Activated CD4-positive, alpha-beta T cell treated with anti-CD3 and anti-CD28 coated beads, Interleukin-2, amount 50 U/mL, for 48 hours (primary cell): ENCODE measurements around the gene MRPS24.
"Not testable (repeated sequence)": the region's sequence is repeated elsewhere in the genome, so short reads cannot be mapped to it uniquely, and the experiment has no call there.

Source experiments
- DNase-seq, 2 experiments: peaks; one replicate each; pipeline ENCODE4 v3.0.0-alpha.2; 2020

MRPS24 gene

DNA sequence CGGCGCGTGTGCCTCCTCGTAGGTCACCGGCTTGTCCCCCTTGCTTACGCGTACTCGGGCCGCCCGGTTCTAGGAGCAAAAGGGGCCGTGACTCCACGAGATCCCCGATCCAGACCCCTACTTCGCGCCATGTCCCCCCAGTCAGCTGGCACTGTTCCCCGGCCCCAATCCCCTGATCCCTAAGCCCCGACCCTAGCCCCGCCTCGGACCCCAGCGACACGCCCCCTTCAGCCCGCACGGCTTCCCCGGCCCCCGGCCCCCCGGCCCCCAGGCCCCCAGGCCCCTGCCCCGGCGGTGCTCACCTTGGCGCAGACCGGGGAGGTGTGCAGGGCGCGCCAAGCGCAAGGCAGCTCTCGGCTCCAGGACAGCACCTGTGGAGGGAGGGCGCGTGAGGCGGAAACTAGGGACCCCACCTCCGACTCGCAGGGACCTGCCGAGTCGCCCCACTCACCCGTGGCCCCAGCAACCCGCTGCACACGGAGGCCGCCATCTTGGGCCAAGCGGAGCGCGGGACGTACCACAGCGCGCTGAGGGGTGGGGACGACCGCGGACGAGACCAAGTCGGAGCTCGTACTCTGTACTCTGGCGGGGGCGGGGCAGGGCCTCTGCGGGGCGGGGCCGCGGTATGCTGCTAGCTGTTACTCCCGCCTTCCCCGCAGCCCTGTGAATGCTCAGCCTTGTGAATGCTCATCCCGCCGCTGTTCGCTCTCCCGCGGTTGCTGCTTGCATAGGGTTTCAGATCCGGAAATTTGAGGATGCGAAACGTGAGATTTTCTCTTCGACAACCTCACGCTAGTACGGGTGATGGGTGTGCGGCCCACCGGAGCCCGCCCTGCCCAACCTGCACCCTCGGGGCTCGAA, at the start of gene MRPS24:
TSS of gene MRPS24 (minus strand) at position 512 of the 861 bp plus-strand sequence. CDS start at position 490, 22 bp downstream.
- peak; percentile 96 to 98 for DNase-seq

GRCh38 chr7:43915907-43916306, 46.6 kb upstream of the MRPS24 start:
- no peak for DNase-seq

- no peak for DNase-seq
Observed at GRCh38 chr7:43914795-43915194, 45.5 kb upstream of the MRPS24 start.

GRCh38 chr7:43906331-43907010, 37.2 kb upstream of the MRPS24 start, which contains the start of gene URGCP:
TSS of gene URGCP (minus strand) at chr7:43906596. CDS start at chr7:43906575, 21 bp downstream.
- peak; percentile 55 to 64 for DNase-seq

DNA sequence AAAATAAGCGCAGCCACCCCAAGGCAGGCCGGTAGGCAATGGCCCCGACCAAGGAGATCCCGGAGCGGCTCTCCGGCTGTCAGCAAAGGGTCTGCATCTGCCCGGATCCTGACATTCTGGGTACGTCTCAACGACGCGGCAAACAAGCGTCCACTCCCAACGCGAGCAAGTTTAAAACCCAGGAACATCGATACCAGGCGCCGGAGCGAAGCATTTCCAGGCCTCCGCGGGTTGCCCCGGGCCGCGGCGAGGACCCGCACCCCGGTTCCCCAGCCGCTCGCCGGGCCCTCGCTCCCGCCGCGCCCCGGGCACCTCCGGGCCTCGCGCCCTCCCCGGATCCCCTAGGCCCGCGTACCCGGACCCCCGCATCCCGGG, 36.6 kb upstream of the MRPS24 start:
- DNase-seq, result peak; percentile 33 to 39

- DNase-seq, result no peak
Observed at GRCh38 chr7:43905209-43905946, 36.1 kb upstream of the MRPS24 start.

GRCh38 chr7:43904533-43905208, 35.4 kb upstream of the MRPS24 start:
- no peak for DNase-seq

DNA sequence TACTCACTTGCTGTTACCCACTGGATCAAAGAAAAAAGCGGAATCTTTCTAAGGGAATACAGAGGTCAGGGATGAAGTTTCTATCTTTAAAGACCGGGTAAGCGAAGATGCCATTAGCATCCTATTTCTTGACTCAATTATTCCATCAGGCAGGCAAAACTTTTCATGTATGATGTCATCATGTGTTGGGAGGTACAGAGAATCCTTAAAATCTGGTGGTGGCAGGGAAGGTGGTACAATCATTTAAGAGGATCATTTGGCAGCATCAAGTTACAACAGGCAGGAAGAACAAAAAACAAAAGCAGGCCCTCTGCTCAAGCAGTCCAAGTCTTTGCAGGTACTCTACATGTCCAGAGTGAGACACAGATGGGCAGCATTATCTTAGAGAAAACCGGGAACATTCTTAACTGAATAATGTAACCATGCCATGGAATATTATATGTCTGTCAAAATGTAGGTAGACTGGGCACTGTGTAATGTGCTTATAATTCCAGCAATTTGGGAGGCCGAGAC, 33.3 kb upstream of the MRPS24 start:
- DNase-seq, result no peak

DNA sequence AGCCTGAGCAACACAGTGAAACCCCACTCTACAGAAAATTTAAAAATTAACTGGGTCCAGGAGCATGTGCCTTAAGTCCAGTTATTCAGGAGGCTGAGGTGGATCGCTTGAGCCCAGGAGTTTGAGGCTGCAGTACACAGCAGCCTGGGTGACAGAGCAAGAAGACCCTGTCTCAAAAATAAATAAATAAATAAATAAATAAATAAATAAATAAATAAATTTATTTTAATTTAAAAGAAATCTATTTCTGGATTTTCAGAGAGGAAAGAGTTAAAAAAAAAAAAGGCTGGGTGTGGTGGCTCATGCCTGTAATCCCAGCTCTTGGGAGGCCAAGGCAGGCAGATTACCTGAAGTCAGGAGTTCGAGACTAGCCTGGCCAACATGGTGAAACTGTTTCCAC, 29.3 kb upstream of the MRPS24 start:
- DNase-seq, result not testable (repeated sequence)

- DNase-seq, result no peak
Observed at GRCh38 chr7:43895847-43896415, 26.6 kb upstream of the MRPS24 start.

- no peak for DNase-seq
Observed at GRCh38 chr7:43891069-43891955, 22.0 kb upstream of the MRPS24 start.

DNA sequence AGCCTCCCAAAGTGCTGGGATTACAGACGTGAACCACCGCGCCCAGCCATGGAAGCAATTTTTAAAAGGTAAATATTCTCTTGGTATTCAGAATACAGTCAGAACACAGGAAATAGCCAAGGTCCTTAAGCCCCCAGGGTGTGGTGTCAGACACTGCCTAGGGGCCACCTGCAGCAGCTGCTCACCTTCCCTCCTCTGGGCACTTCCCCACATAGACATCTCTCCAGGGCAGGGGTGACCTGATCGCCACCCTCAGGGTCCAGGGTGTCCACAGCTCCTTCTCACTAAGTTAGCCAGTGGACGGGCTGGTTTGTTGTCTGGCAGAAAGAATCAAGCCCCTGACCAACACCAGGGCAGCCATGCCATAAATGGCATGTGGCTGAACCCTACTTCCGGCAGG, 21.2 kb upstream of the MRPS24 start:
- DNase-seq, result no peak

GRCh38 chr7:43888993-43889945, 20.0 kb upstream of the MRPS24 start:
- no peak for DNase-seq

DNA sequence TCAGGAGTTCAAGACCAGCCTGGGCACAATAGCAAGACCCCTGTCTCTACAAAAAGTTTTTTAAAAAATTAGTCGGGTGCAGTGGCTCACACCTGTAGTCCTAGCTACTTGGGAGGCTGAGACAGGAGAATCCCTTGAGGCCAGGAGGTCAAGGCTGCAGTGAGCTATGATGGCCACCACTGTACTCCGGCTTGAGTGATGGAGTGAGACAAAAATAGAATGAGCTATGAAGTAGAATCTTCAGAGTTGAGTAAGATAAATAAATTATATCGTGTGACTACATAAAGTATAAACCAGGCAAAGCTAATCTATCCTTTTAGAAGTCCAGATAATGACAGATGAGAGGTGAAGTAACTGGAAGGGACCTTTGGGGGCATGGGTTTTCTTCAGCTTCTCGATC, 15.3 kb upstream of the MRPS24 start:
- no peak for DNase-seq

DNA sequence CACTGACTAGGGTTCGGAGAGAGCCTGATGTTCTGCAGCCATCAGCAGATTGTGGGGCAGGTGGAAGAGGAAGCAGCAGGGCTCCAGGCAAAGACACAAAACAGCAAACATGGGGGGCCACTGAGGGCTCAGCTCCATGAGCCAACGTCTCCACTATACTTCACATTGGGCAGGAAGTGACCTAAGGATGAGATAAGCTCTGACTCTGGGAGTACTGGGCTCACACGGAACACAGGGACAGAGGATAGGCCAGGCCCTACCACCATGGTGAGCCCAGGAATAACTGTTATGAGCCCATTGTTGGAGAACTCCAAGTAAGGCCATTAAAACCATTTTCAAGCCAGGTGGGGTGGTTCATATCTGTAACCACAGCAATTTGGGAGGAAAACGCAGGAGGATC, 14.9 kb upstream of the MRPS24 start:
- DNase-seq, result no peak

- no peak for DNase-seq
Observed at GRCh38 chr7:43880596-43880995, 11.3 kb upstream of the MRPS24 start.

GRCh38 chr7:43879477-43879876, 10.2 kb upstream of the MRPS24 start:
- no peak for DNase-seq

GRCh38 chr7:43878867-43879266, 9.6 kb upstream of the MRPS24 start:
- no peak for DNase-seq

- no peak for DNase-seq
Observed at GRCh38 chr7:43877968-43878864, 8.9 kb upstream of the MRPS24 start.
